HG03108 (cell line): Measurements from ENCODE around the gene OBP2A.
"Not testable (repeated sequence)": the region's sequence is repeated elsewhere in the genome, so short reads cannot be mapped to it uniquely, and the experiment has no call there.

Experiments
- ATAC-seq: cut with Tn5 transposase; IDR thresholded peaks from one replicate; pipeline ENCODE4 v1.9.1; 2021; ENCODE audit warnings: moderate library complexity; ENCODE audit not compliant: unreplicated experiment

The OBP2A gene

GRCh38 chr9:135509458-135509857 is 36.5 kb upstream of the OBP2A start:
- ATAC-seq = no peak

DNA sequence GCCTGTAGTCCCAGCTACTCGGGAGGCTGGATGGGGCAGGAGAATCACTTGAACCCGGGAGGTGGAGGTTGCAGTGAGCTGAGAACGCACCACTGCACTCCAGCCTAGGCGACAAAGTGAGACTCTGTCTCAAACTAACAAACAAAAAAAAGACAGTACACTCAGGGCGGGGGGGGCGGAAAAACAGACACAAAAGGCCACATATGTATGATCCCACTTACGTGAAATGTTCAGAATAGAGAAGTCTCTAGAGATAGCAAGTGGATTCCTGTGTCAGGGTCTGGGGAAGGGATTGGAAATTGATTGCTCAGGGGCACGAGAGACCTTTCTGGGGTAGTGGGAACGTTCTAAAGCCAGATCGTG is 33.7 kb upstream of the OBP2A start:
- no peak for ATAC-seq

GRCh38 chr9:135512904-135513303 is 33.0 kb upstream of the OBP2A start:
- no peak for ATAC-seq

DNA sequence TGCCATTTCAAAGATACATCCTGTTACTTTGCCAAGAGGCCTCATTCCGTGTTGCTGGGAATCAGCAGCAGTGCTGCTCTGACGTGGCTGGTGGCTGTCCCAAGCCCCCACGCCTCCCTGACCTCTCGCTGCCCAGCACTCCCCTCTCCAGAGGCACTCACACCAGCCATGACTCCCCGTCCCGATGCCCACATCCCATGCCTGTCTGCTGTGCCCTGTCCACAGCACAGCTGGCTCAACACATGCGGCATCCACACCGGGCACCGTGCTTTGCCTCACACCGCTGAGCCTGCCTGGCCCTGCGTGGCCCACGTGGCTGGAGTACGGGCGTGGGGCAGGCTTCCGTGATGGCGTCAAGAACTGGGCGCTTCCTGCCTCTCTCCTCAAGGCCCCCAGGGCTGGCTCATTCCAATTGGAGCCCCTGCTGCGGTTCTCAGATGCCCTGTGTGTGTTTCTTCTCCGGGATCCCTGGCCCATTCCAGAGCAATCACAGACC is 32.5 kb upstream of the OBP2A start:
- no peak for ATAC-seq

- not testable (repeated sequence) for ATAC-seq
These were observed 32.0 kb upstream of the OBP2A start for GRCh38 chr9:135513906-135514305.

DNA sequence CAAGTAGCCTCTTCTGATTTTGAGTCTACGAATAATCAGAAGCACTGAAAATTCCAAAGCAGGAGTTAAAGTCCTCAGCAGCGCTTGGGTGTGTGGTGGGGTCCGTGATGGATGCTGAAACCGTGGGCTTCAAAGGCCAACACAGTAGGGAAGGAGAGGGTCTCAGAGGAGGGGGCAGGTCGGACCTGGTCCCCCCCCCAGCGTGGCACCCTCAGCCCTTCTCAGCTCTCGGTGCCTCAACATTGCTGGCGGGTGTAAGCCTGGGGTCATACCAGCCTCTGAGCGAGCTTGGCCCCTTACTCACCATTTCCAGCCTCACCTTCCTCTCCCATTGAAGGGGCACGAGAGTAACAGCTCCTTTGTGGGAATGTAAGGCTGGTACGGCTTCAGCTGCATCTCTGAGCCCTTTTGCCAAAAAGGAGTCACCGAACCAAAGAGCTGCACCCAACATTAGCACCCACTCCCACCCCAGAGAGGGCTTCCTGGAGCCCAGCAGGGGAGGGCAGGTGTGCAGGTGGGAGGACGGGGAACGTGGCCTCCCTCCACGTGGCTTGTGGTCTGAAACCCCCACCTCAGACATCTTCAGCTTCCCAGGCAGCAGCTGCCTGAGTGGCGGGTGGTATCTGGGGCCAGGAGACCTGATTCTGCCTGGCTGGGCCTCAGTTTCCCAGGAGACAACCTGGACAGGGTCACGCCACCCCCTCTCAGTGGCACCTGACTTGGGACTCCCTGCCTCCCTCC is 31.4 kb upstream of the OBP2A start:
- no peak for ATAC-seq

- ATAC-seq = no peak
These were observed 30.6 kb upstream of the OBP2A start for GRCh38 chr9:135515083-135515951.

- no peak for ATAC-seq
These were observed 29.6 kb upstream of the OBP2A start for GRCh38 chr9:135516132-135516860.

DNA sequence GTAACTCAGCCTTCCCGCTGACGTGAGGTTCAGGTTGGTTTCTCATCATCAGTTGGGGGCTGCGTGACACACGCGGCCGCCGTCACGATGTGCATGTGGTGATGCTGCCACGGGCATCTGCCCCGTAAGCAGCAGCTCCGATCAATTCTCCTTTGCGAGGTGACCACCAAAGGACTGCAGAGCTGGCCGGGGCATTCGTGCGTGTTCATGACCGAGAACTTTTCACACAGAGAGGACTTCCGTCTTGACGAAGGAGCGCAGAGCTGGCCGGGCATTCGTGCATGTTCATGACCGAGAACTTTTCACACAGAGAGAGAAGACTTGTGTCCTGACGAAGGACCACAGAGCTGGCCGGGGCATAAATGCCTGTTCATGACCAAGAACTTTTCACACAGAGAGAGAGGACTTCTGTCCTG is 28.5 kb upstream of the OBP2A start:
- no peak for ATAC-seq

DNA sequence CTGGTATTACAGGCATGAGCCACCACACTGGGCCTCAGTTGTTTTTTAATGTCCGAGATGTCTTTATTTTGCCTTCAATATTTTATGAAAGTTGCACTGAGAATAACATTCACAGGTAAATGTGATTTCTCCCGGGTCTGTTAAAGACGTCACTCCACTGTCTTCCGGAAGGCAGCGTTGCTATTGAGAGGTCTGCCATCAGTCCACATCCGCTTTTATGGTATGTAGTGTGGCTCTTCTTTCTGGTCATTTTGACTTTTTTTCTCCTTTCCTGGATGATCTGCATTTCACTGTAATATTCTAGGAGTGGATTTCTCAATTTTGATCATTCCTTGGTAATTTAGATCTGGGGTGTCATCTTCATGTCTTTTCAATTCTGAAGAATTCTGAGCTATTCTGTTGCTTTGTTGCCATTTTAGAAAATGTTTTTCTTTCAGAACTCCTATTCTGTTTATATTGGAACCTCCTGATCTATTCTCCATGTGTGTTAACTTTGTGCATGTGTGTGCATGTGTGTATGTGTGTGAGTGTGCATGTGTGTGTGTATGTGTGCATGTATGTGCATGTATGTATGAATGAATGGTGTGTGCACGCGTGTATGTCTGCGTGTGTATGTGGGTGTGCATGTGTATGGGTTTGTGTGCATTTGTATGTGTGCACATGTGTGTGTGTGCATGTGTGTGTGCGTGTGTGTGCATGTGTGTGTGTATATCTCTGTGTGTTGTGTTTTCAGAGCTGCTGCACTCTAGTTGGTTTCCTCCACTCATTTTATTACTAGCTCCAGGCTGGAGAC is 26.6 kb upstream of the OBP2A start:
- no peak for ATAC-seq

- ATAC-seq = no peak
These were observed 24.9 kb upstream of the OBP2A start, which contains the start of gene LCN1 for GRCh38 chr9:135520916-135521607. LCN1 (plus strand) TSS chr9:135521440; CDS start chr9:135521498, 58 bp downstream.

- ATAC-seq = no peak
These were observed 24.3 kb upstream of the OBP2A start for GRCh38 chr9:135521608-135522095.

DNA sequence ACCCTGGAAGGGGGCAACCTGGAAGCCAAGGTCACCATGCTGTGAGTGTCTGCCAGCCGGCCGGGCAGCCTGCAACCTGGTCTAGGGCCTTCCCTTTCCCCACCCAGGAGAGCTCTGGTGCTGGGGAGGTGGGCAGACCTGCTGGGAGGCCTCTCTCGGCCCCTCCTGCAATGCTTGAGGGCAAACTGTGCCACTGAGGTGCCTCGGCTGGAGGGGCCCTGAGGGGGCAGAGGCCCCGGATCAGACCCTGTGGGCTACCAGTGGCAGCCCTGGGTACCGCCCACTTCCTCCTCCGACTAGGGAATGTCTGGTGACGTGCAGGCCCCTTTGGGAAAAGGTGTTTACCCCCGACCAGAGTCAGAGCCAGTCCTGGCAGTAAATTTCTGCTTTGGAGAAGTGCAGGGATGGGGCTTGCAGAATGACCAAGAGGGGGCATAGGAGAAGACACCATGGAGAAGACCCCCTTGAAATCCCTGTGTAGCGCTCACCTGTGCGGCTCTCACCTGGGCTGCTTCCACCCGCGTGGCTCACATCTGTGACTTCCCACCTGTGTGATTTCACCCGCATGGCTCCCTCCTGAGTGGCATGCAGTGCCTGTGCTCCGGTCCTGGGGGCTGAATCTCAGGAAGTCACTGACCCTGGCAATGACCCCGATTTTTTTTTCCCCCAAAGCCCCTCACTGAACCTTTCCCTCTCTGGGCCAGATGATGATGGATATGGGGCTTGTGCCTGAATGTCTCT is 23.6 kb upstream of the OBP2A start:
- no peak for ATAC-seq

DNA sequence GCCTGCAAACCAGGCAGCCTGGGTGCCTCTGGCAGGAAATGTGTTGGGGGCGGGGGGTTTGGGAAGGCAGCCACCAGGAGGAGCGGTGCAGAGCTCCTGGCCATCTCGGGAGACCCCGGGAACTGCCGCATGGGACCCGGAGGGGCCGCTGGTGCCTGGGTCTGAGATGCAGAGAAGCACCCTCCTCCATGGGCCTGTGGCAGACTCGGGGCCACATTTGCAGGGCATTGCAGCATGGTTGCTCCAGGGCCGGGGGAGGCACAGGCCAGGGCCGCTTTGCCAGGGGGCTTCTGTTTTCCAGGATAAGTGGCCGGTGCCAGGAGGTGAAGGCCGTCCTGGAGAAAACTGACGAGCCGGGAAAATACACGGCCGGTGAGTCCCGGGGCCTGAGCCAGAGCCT is 23.0 kb upstream of the OBP2A start:
- ATAC-seq = no peak

DNA sequence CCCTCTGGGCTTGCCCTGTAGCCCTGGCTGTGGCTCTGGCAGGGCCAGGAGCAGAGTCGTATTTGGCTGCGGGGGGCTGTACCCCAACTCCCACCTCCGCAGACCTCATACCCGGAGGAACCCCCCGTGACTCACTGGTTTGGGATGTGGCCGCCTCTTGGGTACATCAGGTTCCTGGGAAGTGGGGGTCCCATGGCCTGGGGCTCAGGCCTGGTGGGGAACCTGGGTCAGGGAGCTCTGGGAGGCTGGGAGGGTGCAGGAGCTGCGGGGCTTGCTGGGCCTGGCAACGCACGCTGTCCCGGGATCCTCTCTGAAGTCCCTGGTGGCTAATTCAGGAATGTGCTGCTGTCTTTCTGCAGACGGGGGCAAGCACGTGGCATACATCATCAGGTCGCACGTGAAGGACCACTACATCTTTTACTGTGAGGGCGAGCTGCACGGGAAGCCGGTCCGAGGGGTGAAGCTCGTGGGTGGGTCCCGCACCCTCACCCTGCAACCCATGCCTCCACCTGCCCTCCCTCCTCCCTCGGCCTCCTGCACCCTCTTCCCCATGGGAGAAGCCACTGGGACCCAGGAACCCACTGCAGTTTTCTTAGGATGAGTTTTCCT is 22.3 kb upstream of the OBP2A start:
- no peak for ATAC-seq

- ATAC-seq = no peak
These were observed 21.6 kb upstream of the OBP2A start for GRCh38 chr9:135524130-135524861.

DNA sequence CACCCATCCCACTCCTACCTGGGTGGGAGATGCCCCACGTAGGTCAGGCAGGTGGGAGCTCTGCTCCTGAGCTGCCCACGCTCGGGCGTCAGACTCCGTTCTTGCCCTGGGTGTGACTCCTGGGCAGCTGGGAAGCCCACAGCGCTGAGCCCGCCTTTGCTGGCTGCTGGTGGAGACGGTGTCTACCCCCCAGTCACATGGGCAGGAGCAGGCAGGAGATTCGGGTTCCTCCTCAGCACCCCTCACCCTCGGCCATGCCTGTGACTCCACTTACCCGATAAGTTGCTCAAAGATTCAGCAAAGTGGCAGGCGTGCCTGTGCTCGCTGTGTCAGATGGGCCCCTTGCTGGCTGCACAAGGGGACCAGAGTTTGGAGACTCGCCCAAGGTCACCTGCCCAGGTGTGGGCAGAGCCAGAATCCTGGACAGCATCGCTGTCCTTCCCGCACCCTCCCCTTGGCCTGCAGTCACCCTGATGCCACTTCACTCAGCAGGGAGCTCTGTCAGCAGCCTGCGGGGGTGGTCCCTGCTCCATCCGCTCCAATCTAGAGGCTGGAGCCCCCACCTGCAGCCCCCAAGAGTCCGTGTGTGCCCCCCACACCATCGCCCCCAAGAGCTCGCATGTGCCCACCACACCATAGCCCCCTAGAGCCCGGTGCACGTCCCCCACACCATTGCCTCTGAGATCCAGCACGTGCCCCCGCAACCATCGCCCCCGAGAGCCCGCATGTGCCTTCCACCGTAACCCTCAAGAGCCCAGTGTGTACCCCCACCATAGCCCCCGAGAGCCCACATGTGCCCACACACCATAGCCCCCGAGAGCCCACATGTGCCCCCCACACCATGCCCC is 20.5 kb upstream of the OBP2A start:
- no peak for ATAC-seq
